KMS-11 (cell line): ENCODE measurements around the gene MED1.

Source experiments
- H2AFZ ChIP-seq: fragments of 200-600 bp; sonication (generic); 2 replicates; pipeline ENCODE4 v1.6.1; 2016; ENCODE audit warnings: antibody characterized with exemption, mixed run types, low read depth
- H3K27ac ChIP-seq: fragments of 200-600 bp; sonication (generic); 2 replicates; pipeline ENCODE4 v1.6.1; 2016; ENCODE audit warnings: mild to moderate bottlenecking, mixed run types
- H3K27me3 ChIP-seq: fragments of 200-600 bp; sonication (generic); 2 replicates; pipeline ENCODE4 v1.6.1; 2017; ENCODE audit warnings: mild to moderate bottlenecking, low read depth, mixed run types, moderate library complexity; ENCODE audit not compliant: insufficient read depth
- H3K36me3 ChIP-seq: fragments of 200-600 bp; sonication (generic); 2 replicates; pipeline ENCODE4 v1.6.1; 2017; ENCODE audit warnings: mild to moderate bottlenecking, mixed run types; ENCODE audit not compliant: insufficient read depth
- H3K4me1 ChIP-seq: fragments of 200-600 bp; sonication (generic); 2 replicates; pipeline ENCODE4 v1.6.1; 2016; ENCODE audit warnings: mild to moderate bottlenecking, low read depth, mixed run types; ENCODE audit not compliant: poor library complexity, severe bottlenecking
- H3K4me2 ChIP-seq: fragments of 200-600 bp; sonication (generic); 2 replicates; pipeline ENCODE4 v1.7.0; 2016; ENCODE audit warnings: mild to moderate bottlenecking, mixed run types
- H3K4me3 ChIP-seq: fragments of 200-600 bp; sonication (generic); IDR thresholded peaks from 2 replicates; pipeline ENCODE4 v1.6.1; 2017; ENCODE audit warnings: low read depth, low read length, mixed read lengths; ENCODE audit not compliant: insufficient read depth
- H3K79me2 ChIP-seq: fragments of 200-600 bp; sonication (generic); 2 replicates; pipeline ENCODE4 v1.6.1; 2016; ENCODE audit warnings: low read depth, mixed run types; ENCODE audit not compliant: insufficient read depth
- H3K9ac ChIP-seq: fragments of 200-600 bp; sonication (generic); 2 replicates; pipeline ENCODE4 v1.6.1; 2016; ENCODE audit warnings: mild to moderate bottlenecking, mixed run types
- H4K20me1 ChIP-seq: fragments of 200-600 bp; sonication (generic); 2 replicates; pipeline ENCODE4 v1.6.1; 2016; ENCODE audit warnings: mild to moderate bottlenecking, mixed run types; ENCODE audit not compliant: insufficient read depth
- TF ChIP-seq, protein P1 (sequence below): fragments of 200-600 bp; sonication (generic); conservative IDR thresholded peaks from 2 replicates; pipeline ENCODE4 v1.6.1; 2017; ENCODE audit warnings: low read depth, mild to moderate bottlenecking, antibody characterized with exemption, low read length, moderate library complexity, mixed read lengths

Gene MED1

DNA sequence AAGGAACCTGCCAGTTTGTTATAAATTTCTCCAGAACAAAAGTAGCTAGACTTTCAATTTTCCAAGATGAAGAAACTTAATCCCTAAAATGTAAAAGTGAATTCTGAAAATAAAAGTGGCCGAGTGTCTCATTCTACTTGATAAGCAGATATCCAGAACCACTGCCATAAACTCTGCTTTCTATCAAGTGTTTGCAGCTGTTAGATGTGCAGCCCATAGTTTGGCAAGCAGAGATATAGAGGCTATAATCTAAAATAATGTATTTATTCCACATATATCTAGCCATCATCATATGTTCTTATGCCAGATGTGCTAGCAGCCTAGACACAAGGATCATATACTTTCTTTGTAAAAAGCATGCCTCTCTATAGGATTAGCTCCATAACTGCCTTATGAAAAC lies 34.9 kb downstream of the MED1 start:
- TF ChIP-seq, protein P1, sequence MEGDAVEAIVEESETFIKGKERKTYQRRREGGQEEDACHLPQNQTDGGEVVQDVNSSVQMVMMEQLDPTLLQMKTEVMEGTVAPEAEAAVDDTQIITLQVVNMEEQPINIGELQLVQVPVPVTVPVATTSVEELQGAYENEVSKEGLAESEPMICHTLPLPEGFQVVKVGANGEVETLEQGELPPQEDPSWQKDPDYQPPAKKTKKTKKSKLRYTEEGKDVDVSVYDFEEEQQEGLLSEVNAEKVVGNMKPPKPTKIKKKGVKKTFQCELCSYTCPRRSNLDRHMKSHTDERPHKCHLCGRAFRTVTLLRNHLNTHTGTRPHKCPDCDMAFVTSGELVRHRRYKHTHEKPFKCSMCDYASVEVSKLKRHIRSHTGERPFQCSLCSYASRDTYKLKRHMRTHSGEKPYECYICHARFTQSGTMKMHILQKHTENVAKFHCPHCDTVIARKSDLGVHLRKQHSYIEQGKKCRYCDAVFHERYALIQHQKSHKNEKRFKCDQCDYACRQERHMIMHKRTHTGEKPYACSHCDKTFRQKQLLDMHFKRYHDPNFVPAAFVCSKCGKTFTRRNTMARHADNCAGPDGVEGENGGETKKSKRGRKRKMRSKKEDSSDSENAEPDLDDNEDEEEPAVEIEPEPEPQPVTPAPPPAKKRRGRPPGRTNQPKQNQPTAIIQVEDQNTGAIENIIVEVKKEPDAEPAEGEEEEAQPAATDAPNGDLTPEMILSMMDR, result no peak
- Histone ChIP-seq H3K27ac (no peak overlapping the region), H3K36me3 (peaks cover 28% of the 10 kb centered on the region; the same call in 1 of the 2 replicates), H4K20me1 (no peaks in the 10 kb centered on the region), H3K4me3 (no peak overlapping the region), H3K79me2 (no peaks in the 10 kb centered on the region), H2AFZ (no peak overlapping the region), H3K27me3 (no peaks in the 10 kb centered on the region), H3K9ac (no peak overlapping the region), H3K4me2 (no peak overlapping the region), H3K4me1 (no peaks in the 10 kb centered on the region)

DNA sequence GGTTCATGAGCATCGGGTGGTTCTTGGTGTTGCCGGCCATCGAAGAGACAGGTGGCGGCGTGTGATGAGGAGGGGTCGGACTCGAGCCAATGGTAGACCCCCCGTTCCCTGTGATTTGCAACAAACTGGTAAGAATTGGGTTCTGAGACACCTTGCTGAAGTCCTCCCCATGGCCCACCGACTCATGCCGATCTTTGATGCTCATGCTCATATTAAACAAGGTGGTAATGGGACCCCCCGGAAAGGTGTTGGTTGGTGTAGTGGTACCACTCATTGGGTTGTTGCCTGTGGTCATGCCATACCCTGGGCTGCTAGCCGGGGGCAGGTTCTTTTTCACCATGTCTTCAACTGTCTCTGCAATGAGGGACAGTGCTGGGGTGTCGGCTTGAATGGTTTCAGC lies 40.8 kb downstream of the MED1 start:
- Histone ChIP-seq H3K79me2 (no peaks in the 10 kb centered on the region), H3K4me1 (no peaks in the 10 kb centered on the region), H3K4me2 (no peak overlapping the region), H3K27ac (no peak overlapping the region), H3K36me3 (peaks cover 8% of the 10 kb centered on the region; the same call in 1 of the 2 replicates), H2AFZ (no peak overlapping the region), H4K20me1 (no peaks in the 10 kb centered on the region), H3K9ac (no peak overlapping the region), H3K4me3 (no peak overlapping the region), H3K27me3 (no peaks in the 10 kb centered on the region)
- TF ChIP-seq, protein P1, result no peak

DNA sequence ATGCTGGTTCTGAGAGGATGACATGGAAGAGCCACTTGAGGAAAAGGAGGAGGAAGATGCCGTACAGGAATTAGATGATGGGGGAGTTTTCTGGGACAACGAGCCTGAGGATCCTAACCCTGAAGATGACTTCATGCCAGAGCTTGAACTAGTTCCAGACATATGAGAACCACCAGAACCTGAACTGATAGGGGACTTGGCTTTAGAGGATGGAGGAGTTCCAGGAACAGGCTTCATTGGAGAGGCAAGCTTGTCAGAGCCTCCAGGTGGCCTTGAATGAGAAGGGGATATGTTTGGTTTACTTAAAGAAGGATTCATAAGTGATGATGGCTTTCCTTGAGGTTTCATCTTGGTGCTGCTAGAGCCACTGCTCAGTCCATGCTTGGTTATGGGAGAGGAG lies 42.7 kb downstream of the MED1 start:
- Histone ChIP-seq H3K27ac (no peak overlapping the region), H3K36me3 (peaks cover 5% of the 10 kb centered on the region; the same call in 1 of the 2 replicates), H3K4me2 (no peak overlapping the region), H3K4me1 (no peaks in the 10 kb centered on the region), H3K4me3 (no peak overlapping the region), H2AFZ (no peak overlapping the region), H3K79me2 (no peaks in the 10 kb centered on the region), H4K20me1 (no peaks in the 10 kb centered on the region), H3K27me3 (no peaks in the 10 kb centered on the region), H3K9ac (no peak overlapping the region)
- TF ChIP-seq, protein P1, result no peak

DNA sequence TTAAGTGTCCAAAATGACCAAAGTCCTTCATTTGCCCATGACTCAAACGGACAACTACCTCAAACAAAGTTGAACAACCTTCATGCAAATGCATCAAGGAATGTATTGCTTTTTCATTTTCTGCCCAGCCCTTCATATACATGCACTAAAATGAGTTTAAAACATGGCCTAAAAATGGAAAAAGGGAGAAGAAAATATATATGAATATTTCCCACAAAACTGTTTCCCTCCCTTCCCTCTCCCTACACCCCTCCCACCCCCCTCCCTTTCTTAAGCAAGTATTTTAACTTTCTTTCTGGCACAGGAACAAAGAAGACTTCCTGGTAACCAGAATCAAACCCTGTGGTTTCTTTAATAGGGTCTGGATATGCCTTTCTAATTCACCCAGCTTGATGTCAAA lies 44.1 kb downstream of the MED1 start:
- TF ChIP-seq, protein P1, result no peak
- no peaks in the 10 kb centered on the region for H3K79me2 ChIP-seq
- peaks cover 4% of the 10 kb centered on the region for H3K4me1 ChIP-seq
- H2AFZ ChIP-seq, result no peak overlapping the region
- no peaks in the 10 kb centered on the region for H4K20me1 ChIP-seq
- no peaks in the 10 kb centered on the region for H3K27me3 ChIP-seq
- no peak overlapping the region for H3K4me3 ChIP-seq
- no peak overlapping the region for H3K9ac ChIP-seq
- H3K4me2 ChIP-seq, result no peak overlapping the region
- peaks cover 5% of the 10 kb centered on the region; the same call in 1 of the 2 replicates for H3K36me3 ChIP-seq
- H3K27ac ChIP-seq, result no peak overlapping the region
